Endothelial cell of umbilical vein (primary cell): ENCODE results near the gene TMEM138.

Experiments
- MYC ChIP-seq: IDR thresholded peaks from one replicate; pipeline ENCODE4 v1.6.1; 2011; ENCODE audit warnings: mild to moderate bottlenecking, low read depth, low read length
- POLR2AphosphoS5 ChIP-seq: IDR thresholded peaks from 2 replicates; pipeline ENCODE4 v1.6.1; 2012; ENCODE audit warnings: low read depth, mild to moderate bottlenecking, control low read depth, low read length, moderate library complexity; ENCODE audit not compliant: insufficient read depth
- TF ChIP-seq, protein P1 (sequence below), 2 donors: IDR thresholded peaks; 1 replicate in 1 of 2; 2 replicates in 1 of 2; pipeline ENCODE4 v1.5.1; 2011; ENCODE audit warnings: low read length in 2 of 2, mild to moderate bottlenecking in 2 of 2, moderate library complexity in 2 of 2, control low read depth in 1 of 2, inconsistent platforms in 1 of 2, low read depth in 1 of 2; ENCODE audit not compliant: insufficient read depth in 1 of 2; ENCODE audit errors: extremely low read depth in 1 of 2
- TF ChIP-seq, protein P2 (sequence below): IDR thresholded peaks from 2 replicates; pipeline ENCODE4 v1.6.1; 2011; ENCODE audit not compliant: insufficient read depth, insufficient read length

DNA sequence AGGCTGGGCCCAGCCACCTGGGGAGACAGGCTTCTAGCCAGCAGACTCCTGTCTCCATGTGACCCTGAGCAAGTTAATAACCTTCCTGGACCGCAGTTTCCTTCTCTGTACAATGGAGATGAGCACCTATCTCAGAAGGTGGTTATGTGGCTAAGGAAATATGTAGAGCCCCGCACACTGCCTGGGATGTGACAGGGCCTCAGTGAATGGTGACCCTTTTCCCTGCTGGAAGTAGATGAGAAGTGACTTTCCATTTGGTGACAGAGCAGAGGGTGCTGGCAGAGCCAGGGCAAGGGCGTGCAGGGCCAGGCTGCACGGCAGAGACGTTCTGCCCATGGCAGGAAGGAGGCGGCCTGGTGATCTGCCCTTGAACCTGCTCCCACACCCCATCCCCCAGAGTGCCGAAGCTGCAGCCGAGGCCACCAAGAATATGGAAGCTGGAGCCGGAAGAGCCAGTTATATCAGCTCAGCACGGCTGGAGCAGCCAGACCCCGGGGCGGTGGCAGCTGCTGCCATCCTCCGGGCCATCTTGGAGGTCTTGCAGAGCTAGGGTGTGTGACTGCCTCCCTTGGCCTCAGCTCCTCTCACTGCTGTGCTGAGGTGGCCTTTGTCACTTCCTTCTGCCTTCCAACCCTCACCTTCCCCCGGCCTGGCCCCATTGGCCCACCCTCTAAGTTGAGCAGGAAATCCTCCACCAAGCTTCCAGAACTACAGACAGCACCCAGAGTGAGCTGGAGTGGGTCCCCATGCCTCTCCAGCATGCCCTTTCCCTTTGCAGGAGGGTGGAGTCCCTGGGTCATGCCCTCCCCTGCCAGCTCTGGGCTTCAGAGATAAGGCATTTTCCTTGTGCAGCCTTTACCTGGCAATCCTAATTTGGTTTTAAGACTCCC, 16.0 kb upstream of the TMEM138 start:
- TF ChIP-seq, protein P1, sequence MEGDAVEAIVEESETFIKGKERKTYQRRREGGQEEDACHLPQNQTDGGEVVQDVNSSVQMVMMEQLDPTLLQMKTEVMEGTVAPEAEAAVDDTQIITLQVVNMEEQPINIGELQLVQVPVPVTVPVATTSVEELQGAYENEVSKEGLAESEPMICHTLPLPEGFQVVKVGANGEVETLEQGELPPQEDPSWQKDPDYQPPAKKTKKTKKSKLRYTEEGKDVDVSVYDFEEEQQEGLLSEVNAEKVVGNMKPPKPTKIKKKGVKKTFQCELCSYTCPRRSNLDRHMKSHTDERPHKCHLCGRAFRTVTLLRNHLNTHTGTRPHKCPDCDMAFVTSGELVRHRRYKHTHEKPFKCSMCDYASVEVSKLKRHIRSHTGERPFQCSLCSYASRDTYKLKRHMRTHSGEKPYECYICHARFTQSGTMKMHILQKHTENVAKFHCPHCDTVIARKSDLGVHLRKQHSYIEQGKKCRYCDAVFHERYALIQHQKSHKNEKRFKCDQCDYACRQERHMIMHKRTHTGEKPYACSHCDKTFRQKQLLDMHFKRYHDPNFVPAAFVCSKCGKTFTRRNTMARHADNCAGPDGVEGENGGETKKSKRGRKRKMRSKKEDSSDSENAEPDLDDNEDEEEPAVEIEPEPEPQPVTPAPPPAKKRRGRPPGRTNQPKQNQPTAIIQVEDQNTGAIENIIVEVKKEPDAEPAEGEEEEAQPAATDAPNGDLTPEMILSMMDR (IDR thresholded peaks at IDR 0.05; ENCODE audit: extremely low read depth in 1 of 2, insufficient read depth in 1 of 2, low read depth in 1 of 2, low read length in 2 of 2) = no peak
- TF ChIP-seq, protein P2, sequence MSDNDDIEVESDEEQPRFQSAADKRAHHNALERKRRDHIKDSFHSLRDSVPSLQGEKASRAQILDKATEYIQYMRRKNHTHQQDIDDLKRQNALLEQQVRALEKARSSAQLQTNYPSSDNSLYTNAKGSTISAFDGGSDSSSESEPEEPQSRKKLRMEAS = no peak
- TF ChIP-seq POLR2AphosphoS5 (no peak), MYC (no peak)
